MCF 10A (cell line): ENCODE measurements around the gene ARHGAP42. TPM values are rescaled to one million over a fixed set of nuclear protein-coding genes. Genes with fewer than 3 reads are reported as not detected.

Experiments used
- BruUV-seq: library from RNA; stranded (reverse); fragments of 400-500 nt; replicated peaks from 2 replicates; lab custom pipeline; 2021; lab: Mats Ljungman, UMichigan
- CTCF ChIA-PET: fragments of 300-600 bp; sonication (Branson Sonifier 250); formaldehyde crosslinking; extraction: SDS; loops from one replicate; lab custom pipeline; 2021; ENCODE audit warnings: antibody characterized with exemption, inconsistent platforms; lab: Yijun Ruan, JAX
- POLR2A ChIA-PET: fragments of 300-600, 350-650 bp; sonication (Branson Sonifier 250); formaldehyde crosslinking; extraction: SDS; loops from one replicate; lab custom pipeline; 2020; ENCODE audit warnings: antibody characterized with exemption, inconsistent platforms; lab: Yijun Ruan, JAX
- DNase-seq: peaks from one replicate; pipeline ENCODE4 v3.0.0-alpha.2; 2018; ENCODE audit not compliant: unreplicated experiment
- H3K27ac Mint-ChIP-seq: one replicate; pipeline ENCODE4 v1.8.0; 2022; ENCODE audit warnings: mild to moderate bottlenecking, low read depth, mixed read lengths; ENCODE audit not compliant: unreplicated experiment
- H3K27me3 Mint-ChIP-seq: one replicate; pipeline ENCODE4 v1.8.0; 2022; ENCODE audit warnings: mixed read lengths; ENCODE audit not compliant: insufficient read depth, unreplicated experiment
- H3K36me3 Mint-ChIP-seq: one replicate; pipeline ENCODE4 v1.8.0; 2022; ENCODE audit warnings: mild to moderate bottlenecking, moderate library complexity, mixed read lengths; ENCODE audit not compliant: insufficient read depth, unreplicated experiment
- H3K4me1 Mint-ChIP-seq: one replicate; pipeline ENCODE4 v1.8.0; 2022; ENCODE audit warnings: mixed read lengths; ENCODE audit not compliant: insufficient read depth, unreplicated experiment
- H3K4me3 Mint-ChIP-seq: one replicate; pipeline ENCODE4 v1.8.0; 2022; ENCODE audit warnings: mild to moderate bottlenecking, moderate library complexity, mixed read lengths; ENCODE audit not compliant: unreplicated experiment
- H3K9me3 Mint-ChIP-seq: one replicate; pipeline ENCODE4 v1.8.0; 2022; ENCODE audit warnings: mixed read lengths; ENCODE audit not compliant: unreplicated experiment
- CTCF ChIP-seq: fragments of 200-600 bp; IDR thresholded peaks from one replicate; pipeline ENCODE4 v1.8.0; 2022; ENCODE audit warnings: antibody characterized with exemption, mild to moderate bottlenecking; ENCODE audit not compliant: unreplicated experiment
- intact Hi-C: fragments of 100-400 bp; cut with micrococcal nuclease; formaldehyde crosslinking; loops from 2 replicates; pipeline ENCODE4 v1.14.1; 2022
- total RNA-seq: library from RNA; stranded (reverse); gene quantifications from 2 replicates; pipeline ENCODE4 v1.2.3, GENCODE V29; 2022

Gene ARHGAP42
- total RNA-seq, 1 experiment from 2014 or later: 2.5 TPM

- no peak for TF ChIP-seq CTCF
- no peak overlapping the region for H3K4me3 Mint-ChIP-seq
- no peaks in the 10 kb centered on the region for H3K9me3 Mint-ChIP-seq
- H3K27ac Mint-ChIP-seq: no peak overlapping the region
- H3K4me1 Mint-ChIP-seq: peaks cover 6% of the 10 kb centered on the region
- ChIA-PET CTCF (interaction anchor here (0.6 to 1.0 kb wide), 2 partner anchors 17 to 47 kb away, joined by 3 to 4 read pairs; no protein-coding TSS in a partner anchor), POLR2A (interaction anchor here (0.7 kb wide), 1 partner anchor 10 kb away, joined by 3 read pairs; no protein-coding TSS in a partner anchor)
- H3K36me3 Mint-ChIP-seq: no peaks in the 10 kb centered on the region
- H3K27me3 Mint-ChIP-seq: no peaks in the 10 kb centered on the region
- BruUV-seq: no TSS peak
- intact Hi-C loops: no loop called here
- DNase-seq: no peak
Observed at GRCh38 chr11:100735949-100736675, 49.0 kb downstream of the ARHGAP42 start.

GRCh38 chr11:100738701-100739270 lies 51.7 kb downstream of the ARHGAP42 start:
- intact Hi-C loops: no loop called here
- DNase-seq: no peak
- Mint-ChIP-seq H3K9me3 (no peaks in the 10 kb centered on the region), H3K27me3 (no peaks in the 10 kb centered on the region), H3K4me1 (peaks cover 6% of the 10 kb centered on the region), H3K4me3 (no peak overlapping the region), H3K36me3 (no peaks in the 10 kb centered on the region), H3K27ac (no peak overlapping the region)
- BruUV-seq: no TSS peak
- CTCF ChIA-PET: interaction anchor here (0.6 kb wide), 1 partner anchor 1882 kb away, joined by 4 read pairs; no protein-coding TSS in a partner anchor
- POLR2A ChIA-PET: no interaction called here
- TF ChIP-seq CTCF: no peak

- intact Hi-C loops: no loop called here
- no peaks in the 10 kb centered on the region for H3K36me3 Mint-ChIP-seq
- H3K4me1 Mint-ChIP-seq: peaks cover 6% of the 10 kb centered on the region
- no peak overlapping the region for H3K27ac Mint-ChIP-seq
- no peaks in the 10 kb centered on the region for H3K27me3 Mint-ChIP-seq
- peak; percentile 38 for DNase-seq
- H3K9me3 Mint-ChIP-seq: no peaks in the 10 kb centered on the region
- TF ChIP-seq CTCF: no peak
- no TSS peak for BruUV-seq
- ChIA-PET POLR2A (no interaction called here), CTCF (interaction anchor here (0.7 kb wide), 1 partner anchor 56 kb away, joined by 6 read pairs; no protein-coding TSS in a partner anchor)
- no peak overlapping the region for H3K4me3 Mint-ChIP-seq
Observed at GRCh38 chr11:100739666-100740065, 52.6 kb downstream of the ARHGAP42 start.

GRCh38 chr11:100740440-100740839 lies 53.4 kb downstream of the ARHGAP42 start:
- CTCF ChIA-PET: interaction anchor here (0.5 to 0.7 kb wide), 2 partner anchors 24 to 1205 kb away, joined by 3 to 5 read pairs; no protein-coding TSS in a partner anchor
- no peak for TF ChIP-seq CTCF
- Mint-ChIP-seq H3K9me3 (no peaks in the 10 kb centered on the region), H3K4me3 (no peak overlapping the region), H3K36me3 (no peaks in the 10 kb centered on the region), H3K27me3 (no peaks in the 10 kb centered on the region), H3K27ac (no peak overlapping the region), H3K4me1 (peaks cover 6% of the 10 kb centered on the region)
- intact Hi-C loops: no loop called here
- POLR2A ChIA-PET: interaction anchor here (0.5 to 1.3 kb wide), 3 partner anchors 13 to 238 kb away, joined by 3 to 4 read pairs (median 4); no protein-coding TSS in a partner anchor
- DNase-seq: no peak
- BruUV-seq: no TSS peak
